PC-3 (cell line): ENCODE measurements around the gene CCDC92B.

Experiments used
- CTCF ChIP-seq: fragments of 300-600 bp; sonication (generic); conservative IDR thresholded peaks from 2 replicates; pipeline ENCODE4 v1.5.1; 2017; ENCODE audit warnings: antibody characterized with exemption, low read depth, mild to moderate bottlenecking, low read length
- EZH2 ChIP-seq: fragments of 300-600 bp; sonication (generic); IDR thresholded peaks from one replicate; pipeline ENCODE4 v1.6.1; 2017; ENCODE audit warnings: antibody characterized with exemption, mild to moderate bottlenecking, low read length; ENCODE audit not compliant: unreplicated experiment
- EZH2phosphoT487 ChIP-seq: fragments of 300-600 bp; sonication (generic); IDR thresholded peaks from 2 replicates; pipeline ENCODE4 v1.6.1; 2018; ENCODE audit warnings: mild to moderate bottlenecking, antibody characterized with exemption, low read length, borderline replicate concordance

GRCh38 chr17:2783310-2784030, 34.0 kb upstream of the CCDC92B start:
- TF ChIP-seq CTCF (no peak), EZH2 (no peak), EZH2phosphoT487 (no peak)
